ENCODE data around the gene ITGAE.

The ITGAE gene

GRCh38 chr17:3754066-3754457 lies 46.9 kb downstream of the ITGAE start:
- no peak for TF ChIP-seq TEAD4 (IDR thresholded peaks at IDR 0.05)
- TF ChIP-seq TCF12 (IDR thresholded peaks at IDR 0.05; ENCODE audit: low read depth): no peak
- TF ChIP-seq EGR1 (IDR thresholded peaks at IDR 0.05): no peak
- TF ChIP-seq CEBPB (IDR thresholded peaks at IDR 0.05): no peak
- no peak for TF ChIP-seq EP300 (IDR thresholded peaks at IDR 0.05; ENCODE audit: borderline replicate concordance)
- no peak for TF ChIP-seq FOXM1 (IDR thresholded peaks at IDR 0.05; ENCODE audit: borderline replicate concordance, low read depth)
- TF ChIP-seq NFIC (IDR thresholded peaks at IDR 0.05): no peak
- no peak for TF ChIP-seq TAF1 (IDR thresholded peaks at IDR 0.05; ENCODE audit: low read depth)
- TF ChIP-seq CREB1 (IDR thresholded peaks at IDR 0.05; ENCODE audit: low read depth): no peak
- no peak for TF ChIP-seq USF1 (IDR thresholded peaks at IDR 0.05)
- TF ChIP-seq MAX (IDR thresholded peaks at IDR 0.05): no peak
- no peak for TF ChIP-seq ZBTB7A (IDR thresholded peaks at IDR 0.05; ENCODE audit: low read depth)
- no peak for TF ChIP-seq RAD21 (IDR thresholded peaks at IDR 0.05; ENCODE audit: low read depth)
- TF ChIP-seq, protein P1, sequence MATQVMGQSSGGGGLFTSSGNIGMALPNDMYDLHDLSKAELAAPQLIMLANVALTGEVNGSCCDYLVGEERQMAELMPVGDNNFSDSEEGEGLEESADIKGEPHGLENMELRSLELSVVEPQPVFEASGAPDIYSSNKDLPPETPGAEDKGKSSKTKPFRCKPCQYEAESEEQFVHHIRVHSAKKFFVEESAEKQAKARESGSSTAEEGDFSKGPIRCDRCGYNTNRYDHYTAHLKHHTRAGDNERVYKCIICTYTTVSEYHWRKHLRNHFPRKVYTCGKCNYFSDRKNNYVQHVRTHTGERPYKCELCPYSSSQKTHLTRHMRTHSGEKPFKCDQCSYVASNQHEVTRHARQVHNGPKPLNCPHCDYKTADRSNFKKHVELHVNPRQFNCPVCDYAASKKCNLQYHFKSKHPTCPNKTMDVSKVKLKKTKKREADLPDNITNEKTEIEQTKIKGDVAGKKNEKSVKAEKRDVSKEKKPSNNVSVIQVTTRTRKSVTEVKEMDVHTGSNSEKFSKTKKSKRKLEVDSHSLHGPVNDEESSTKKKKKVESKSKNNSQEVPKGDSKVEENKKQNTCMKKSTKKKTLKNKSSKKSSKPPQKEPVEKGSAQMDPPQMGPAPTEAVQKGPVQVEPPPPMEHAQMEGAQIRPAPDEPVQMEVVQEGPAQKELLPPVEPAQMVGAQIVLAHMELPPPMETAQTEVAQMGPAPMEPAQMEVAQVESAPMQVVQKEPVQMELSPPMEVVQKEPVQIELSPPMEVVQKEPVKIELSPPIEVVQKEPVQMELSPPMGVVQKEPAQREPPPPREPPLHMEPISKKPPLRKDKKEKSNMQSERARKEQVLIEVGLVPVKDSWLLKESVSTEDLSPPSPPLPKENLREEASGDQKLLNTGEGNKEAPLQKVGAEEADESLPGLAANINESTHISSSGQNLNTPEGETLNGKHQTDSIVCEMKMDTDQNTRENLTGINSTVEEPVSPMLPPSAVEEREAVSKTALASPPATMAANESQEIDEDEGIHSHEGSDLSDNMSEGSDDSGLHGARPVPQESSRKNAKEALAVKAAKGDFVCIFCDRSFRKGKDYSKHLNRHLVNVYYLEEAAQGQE (IDR thresholded peaks at IDR 0.05; ENCODE audit: low read depth): no peak
- TF ChIP-seq YY1 (IDR thresholded peaks at IDR 0.05; ENCODE audit: low read depth): no peak

DNA sequence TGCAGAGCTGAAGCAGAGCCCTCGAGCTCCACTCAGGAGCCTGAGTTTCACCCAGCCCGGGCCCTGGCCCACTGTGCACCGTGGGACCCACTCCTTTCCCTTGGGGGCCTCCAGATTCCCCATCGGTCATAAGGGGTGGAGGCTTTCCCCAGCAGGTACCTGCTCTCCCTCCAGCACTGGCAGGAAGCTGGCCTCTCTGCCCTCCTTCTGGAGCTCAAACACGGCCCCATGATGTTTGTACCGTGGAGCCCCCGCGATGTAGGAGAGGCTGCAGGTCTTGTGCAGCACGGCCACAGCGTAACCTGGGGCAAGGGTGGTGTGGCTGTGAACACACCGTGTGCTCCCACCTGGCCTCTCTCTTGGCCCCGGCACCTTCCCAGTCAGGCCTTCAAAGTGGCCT lies 47.4 kb downstream of the ITGAE start:
- TF ChIP-seq CEBPB (IDR thresholded peaks at IDR 0.05): no peak
- TF ChIP-seq EGR1 (IDR thresholded peaks at IDR 0.05): no peak
- no peak for TF ChIP-seq USF1 (IDR thresholded peaks at IDR 0.05)
- no peak for TF ChIP-seq FOXM1 (IDR thresholded peaks at IDR 0.05; ENCODE audit: borderline replicate concordance, low read depth)
- TF ChIP-seq TAF1 (IDR thresholded peaks at IDR 0.05; ENCODE audit: low read depth): no peak
- TF ChIP-seq ZBTB7A (IDR thresholded peaks at IDR 0.05; ENCODE audit: low read depth): no peak
- TF ChIP-seq RAD21 (IDR thresholded peaks at IDR 0.05; ENCODE audit: low read depth): no peak
- TF ChIP-seq, protein P1 (IDR thresholded peaks at IDR 0.05; ENCODE audit: low read depth): no peak
- TF ChIP-seq TEAD4 (IDR thresholded peaks at IDR 0.05): no peak
- TF ChIP-seq TCF12 (IDR thresholded peaks at IDR 0.05; ENCODE audit: low read depth): no peak
- TF ChIP-seq YY1 (IDR thresholded peaks at IDR 0.05; ENCODE audit: low read depth): no peak

- TF ChIP-seq EP300 (IDR thresholded peaks at IDR 0.05; ENCODE audit: borderline replicate concordance): no peak
- TF ChIP-seq NFIC (IDR thresholded peaks at IDR 0.05): no peak
- no peak for TF ChIP-seq CREB1 (IDR thresholded peaks at IDR 0.05; ENCODE audit: low read depth)
- TF ChIP-seq ZBTB7A (IDR thresholded peaks at IDR 0.05; ENCODE audit: low read depth): no peak
- TF ChIP-seq EGR1 (IDR thresholded peaks at IDR 0.05): no peak
- no peak for TF ChIP-seq TCF12 (IDR thresholded peaks at IDR 0.05; ENCODE audit: low read depth)
- no peak for TF ChIP-seq USF1 (IDR thresholded peaks at IDR 0.05)
- no peak for TF ChIP-seq RAD21 (IDR thresholded peaks at IDR 0.05; ENCODE audit: low read depth)
- no peak for TF ChIP-seq CEBPB (IDR thresholded peaks at IDR 0.05)
- TF ChIP-seq, protein P1 (IDR thresholded peaks at IDR 0.05; ENCODE audit: low read depth): no peak
- TF ChIP-seq TEAD4 (IDR thresholded peaks at IDR 0.05): no peak
These were observed 49.2 kb downstream of the ITGAE start for GRCh38 chr17:3751836-3752235.

DNA sequence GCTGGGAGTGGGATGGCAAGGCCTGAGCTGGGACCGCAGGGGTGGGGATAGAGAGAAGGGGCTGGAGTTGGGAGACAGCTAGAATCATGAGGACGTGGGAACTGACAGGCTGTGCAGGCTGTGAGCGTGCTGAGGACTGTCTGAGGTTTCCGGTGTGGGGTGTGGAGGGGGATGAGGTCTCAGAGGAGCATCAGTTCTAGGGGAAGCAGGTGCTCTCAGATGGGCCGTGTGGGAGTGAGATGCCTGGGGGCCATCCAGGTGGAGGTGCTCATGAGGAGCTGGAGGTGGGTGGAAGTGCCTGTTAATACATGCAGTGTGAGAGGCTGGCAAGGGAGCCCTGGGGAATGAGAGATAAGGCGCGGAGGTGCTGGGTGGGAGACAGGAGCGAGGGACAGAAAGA lies 50.1 kb downstream of the ITGAE start:
- TF ChIP-seq TCF12 (IDR thresholded peaks at IDR 0.05; ENCODE audit: low read depth) (no peak), EP300 (IDR thresholded peaks at IDR 0.05; ENCODE audit: borderline replicate concordance) (no peak), MAX (IDR thresholded peaks at IDR 0.05) (no peak), USF1 (IDR thresholded peaks at IDR 0.05) (no peak), CEBPB (IDR thresholded peaks at IDR 0.05) (no peak), YY1 (IDR thresholded peaks at IDR 0.05; ENCODE audit: low read depth) (no peak), TAF1 (IDR thresholded peaks at IDR 0.05; ENCODE audit: low read depth) (no peak), NFIC (IDR thresholded peaks at IDR 0.05) (no peak), FOXM1 (IDR thresholded peaks at IDR 0.05; ENCODE audit: borderline replicate concordance, low read depth) (no peak), EGR1 (IDR thresholded peaks at IDR 0.05) (no peak), CREB1 (IDR thresholded peaks at IDR 0.05; ENCODE audit: low read depth) (no peak), ZBTB7A (IDR thresholded peaks at IDR 0.05; ENCODE audit: low read depth) (no peak), TEAD4 (IDR thresholded peaks at IDR 0.05) (no peak), RAD21 (IDR thresholded peaks at IDR 0.05; ENCODE audit: low read depth) (no peak)
- TF ChIP-seq, protein P1 (IDR thresholded peaks at IDR 0.05; ENCODE audit: low read depth): no peak

Measured in Ishikawa (cell line).